Coronary artery (tissue), 2 donors: Measurements from ENCODE around the gene KIF5A.

Experiments used
- DNase-seq: peaks from one replicate; pipeline ENCODE4 v3.0.0-alpha.2; 2017; ENCODE audit warnings: low spot score
- H3K27ac ChIP-seq, 2 donors: fragments of 200-600 bp; sonication (generic); one replicate each; pipeline ENCODE4 v1.5.1; 2016 to 2019
- H3K4me3 ChIP-seq: fragments of 200-600 bp; sonication (generic); 2 replicates; pipeline ENCODE4 v1.5.1; 2016; ENCODE audit warnings: mild to moderate bottlenecking, moderate library complexity
- CTCF ChIP-seq: fragments of 200-600 bp; sonication (generic); IDR thresholded peaks from one replicate; pipeline ENCODE4 v1.5.1; 2019; ENCODE audit warnings: antibody characterized with exemption

KIF5A gene

DNA sequence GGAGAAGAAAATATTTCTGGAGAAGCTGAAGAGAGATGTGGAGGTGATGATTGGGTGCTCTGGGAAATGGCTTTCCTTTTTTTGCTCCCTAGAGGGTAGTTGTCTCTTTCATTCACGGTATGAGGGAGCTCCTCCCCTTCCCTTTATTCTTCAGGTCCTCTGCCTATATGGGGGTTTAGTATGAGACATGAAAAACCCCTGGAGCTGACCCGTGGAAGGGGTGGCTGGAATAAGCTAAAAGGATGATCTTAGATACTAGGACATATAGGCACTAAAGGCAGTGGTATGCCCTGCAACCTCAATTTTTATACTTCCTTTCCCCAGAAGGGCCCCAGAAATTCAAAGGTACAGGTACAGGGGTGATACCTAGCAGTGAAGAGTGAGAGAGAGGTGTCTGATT, 50.6 kb downstream of the KIF5A start:
- TF ChIP-seq CTCF = no peak
- Histone ChIP-seq H3K27ac (no peak overlapping the region), H3K4me3 (no peak overlapping the region)
- DNase-seq = no peak

DNA sequence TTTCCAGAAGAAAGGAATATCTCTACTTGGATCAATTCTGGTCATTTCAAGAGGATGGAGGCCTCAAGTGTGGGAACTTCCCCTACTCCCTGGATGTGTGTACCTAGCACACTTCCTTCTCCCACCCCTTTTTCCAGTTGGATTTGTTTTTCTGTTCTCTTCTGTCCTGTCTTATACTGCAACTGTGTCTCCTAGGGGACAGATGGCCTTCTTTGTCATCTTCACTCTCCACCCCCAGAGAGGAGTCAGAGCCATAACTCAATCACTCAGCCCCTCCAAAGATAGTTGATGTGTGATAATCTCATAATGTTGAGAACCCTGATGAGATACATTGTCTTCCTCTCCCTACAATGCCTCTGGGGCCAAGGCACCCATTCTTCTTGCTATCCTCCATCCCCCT, 52.7 kb downstream of the KIF5A start:
- no peak overlapping the region for H3K27ac ChIP-seq

DNA sequence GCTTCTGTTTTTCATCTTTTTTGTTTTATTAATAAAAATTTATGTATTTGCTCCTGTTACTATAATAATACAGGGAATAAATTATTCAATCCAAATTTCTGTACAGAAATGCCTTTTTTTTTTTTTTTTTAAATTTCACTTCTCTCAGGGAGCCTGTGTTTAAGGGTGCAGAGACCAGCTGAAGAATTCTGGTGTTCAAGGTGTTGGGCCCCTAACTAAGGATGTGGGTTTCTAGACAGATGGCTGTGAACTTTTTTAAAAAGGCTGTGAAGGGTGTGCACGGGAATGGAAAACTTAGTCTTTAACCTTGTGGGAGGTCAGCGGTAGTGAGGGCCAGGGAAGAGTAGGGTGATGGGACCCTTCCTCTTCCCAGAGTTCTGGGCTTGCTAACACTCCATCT, 53.5 kb downstream of the KIF5A start:
- DNase-seq = no peak
- no peak overlapping the region for H3K4me3 ChIP-seq
- no peak for TF ChIP-seq CTCF
- H3K27ac ChIP-seq = peak overlapping the region; percentile 78 to 99

More for the DNA sequence above, 52.7 kb downstream of the KIF5A start:
- TF ChIP-seq CTCF = no peak
- H3K4me3 ChIP-seq = no peak overlapping the region
- DNase-seq = no peak

DNA sequence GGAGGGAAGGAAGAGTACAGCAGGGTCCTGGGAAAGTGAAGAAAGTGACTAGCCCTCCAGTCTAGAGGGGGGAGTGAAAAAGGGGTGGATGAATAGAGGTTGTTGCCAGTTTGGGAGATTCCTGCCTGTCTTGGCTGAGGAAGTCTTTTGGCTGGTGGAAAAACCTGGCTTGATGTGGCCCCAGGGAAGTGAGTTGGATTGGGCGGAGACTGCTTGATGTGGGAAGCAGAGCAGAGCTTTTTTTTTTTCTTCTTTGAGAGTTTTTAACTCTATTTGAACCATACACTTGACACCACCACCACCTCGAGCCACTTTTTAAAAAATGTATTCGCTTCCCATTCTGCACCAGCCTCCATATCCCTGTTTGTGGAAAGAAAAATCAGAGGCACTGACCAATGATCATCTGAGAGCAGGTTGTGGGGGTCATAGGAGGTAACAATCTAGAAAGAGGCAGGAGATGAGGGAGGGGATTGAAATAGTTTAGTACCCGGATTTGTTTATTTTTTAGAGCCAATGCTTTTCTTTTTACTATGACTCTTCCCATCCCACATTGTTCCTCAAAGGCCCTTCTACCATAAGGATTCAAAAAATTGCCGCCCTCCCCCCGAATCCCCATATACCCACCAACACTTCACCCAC, 54.1 kb downstream of the KIF5A start:
- DNase-seq = peak; percentile 89
- Histone ChIP-seq H3K4me3 (peak overlapping the region; percentile 98), H3K27ac (peak overlapping the region; percentile 99 to 100)
- no peak for TF ChIP-seq CTCF

GRCh38 chr12:57604454-57604991, 54.7 kb downstream of the KIF5A start, which contains the start of gene DTX3:
TSS of gene DTX3 (plus strand) at chr12:57604824. CDS start at chr12:57606518, 1,694 bp downstream.
- Histone ChIP-seq H3K27ac (peak within 1 kb of the TSS; percentile 99 to 100), H3K4me3 (peak within 1 kb of the TSS; percentile 98)
- DNase-seq = no peak
- no peak for TF ChIP-seq CTCF

DNA sequence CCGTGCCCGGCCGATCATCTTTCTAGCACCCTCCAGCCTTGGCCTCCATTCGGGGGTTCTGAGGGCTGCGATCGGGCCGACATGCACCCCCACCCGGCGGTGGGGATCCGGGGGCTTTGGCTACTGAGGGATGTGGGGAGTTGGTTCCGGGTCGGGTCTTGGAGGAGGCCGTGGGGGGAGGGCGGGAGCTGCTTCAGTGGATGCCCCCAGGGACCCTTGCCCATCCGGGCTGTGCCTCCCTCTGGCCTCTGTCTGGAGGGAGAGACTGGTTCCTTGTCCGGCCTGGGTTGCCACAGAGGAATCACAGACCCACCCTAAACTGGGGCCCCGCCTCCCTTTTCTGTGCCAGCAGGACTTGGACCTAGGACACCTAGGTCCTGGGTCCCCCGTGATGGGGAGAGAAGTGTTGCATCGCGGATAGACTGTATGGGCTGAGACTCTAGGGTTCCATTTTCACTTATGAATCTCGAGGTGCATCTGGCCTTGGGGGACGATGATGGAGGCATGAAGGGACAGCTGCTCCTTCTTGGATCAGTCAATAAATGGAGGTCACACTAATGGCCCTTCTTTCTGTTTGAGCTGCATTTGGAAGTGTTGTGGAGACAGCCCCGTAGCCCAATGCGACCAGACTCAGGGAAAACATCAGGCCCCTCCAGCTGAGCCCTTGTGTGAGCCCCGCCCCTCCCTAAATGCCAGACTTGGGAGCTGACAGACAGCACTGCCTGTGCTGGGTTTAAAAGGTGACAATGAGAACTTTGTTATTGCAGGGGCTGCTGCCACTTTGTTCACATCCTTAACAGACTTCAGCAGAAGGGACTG, 55.4 kb downstream of the KIF5A start:
- Histone ChIP-seq H3K4me3 (peak overlapping the region; percentile 98), H3K27ac (peak overlapping the region; percentile 99 to 100)
- TF ChIP-seq CTCF = no peak
- DNase-seq = no peak
